IMR-90 (cell line): ENCODE measurements around the gene CCDC88C.

ENCODE experiments used
- BHLHE40 ChIP-seq: fragments of 150-350 bp; IDR thresholded peaks from 2 replicates; pipeline ENCODE4 v1.6.1; 2016; ENCODE audit warnings: mild to moderate bottlenecking, low read depth, low read length
- CHD1 ChIP-seq: IDR thresholded peaks from 2 replicates; pipeline ENCODE4 v1.6.1; 2012; ENCODE audit warnings: low read depth, low read length, improper control_type of control experiment
- CTCF ChIP-seq: conservative IDR thresholded peaks from 2 replicates; pipeline ENCODE4 v1.5.1; 2012; ENCODE audit warnings: mild to moderate bottlenecking, low read depth, low read length, improper control_type of control experiment
- ELK1 ChIP-seq: fragments of 150-350 bp; IDR thresholded peaks from 2 replicates; pipeline ENCODE4 v1.6.1; 2016; ENCODE audit warnings: low read depth, mild to moderate bottlenecking, low read length, moderate library complexity, borderline replicate concordance
- MAFK ChIP-seq: IDR thresholded peaks from 2 replicates; pipeline ENCODE4 v1.6.1; 2012; ENCODE audit warnings: low read depth, low read length, improper control_type of control experiment
- POLR2A ChIP-seq: IDR thresholded peaks from 2 replicates; pipeline ENCODE4 v1.6.1; 2012; ENCODE audit warnings: mild to moderate bottlenecking, low read depth, low read length
- RAD21 ChIP-seq: IDR thresholded peaks from 2 replicates; pipeline ENCODE4 v1.6.1; 2012; ENCODE audit warnings: low read length, improper control_type of control experiment
- RCOR1 ChIP-seq: IDR thresholded peaks from 2 replicates; pipeline ENCODE4 v1.6.1; 2012; ENCODE audit warnings: mild to moderate bottlenecking, low read length, improper control_type of control experiment; ENCODE audit not compliant: insufficient replicate concordance
- SMC3 ChIP-seq: fragments of 150-350 bp; IDR thresholded peaks from 2 replicates; pipeline ENCODE4 v1.6.1; 2016; ENCODE audit warnings: low read depth, mild to moderate bottlenecking, antibody characterized with exemption, low read length, moderate library complexity
- USF2 ChIP-seq: fragments of 150-350 bp; IDR thresholded peaks from 2 replicates; pipeline ENCODE4 v1.6.1; 2017; ENCODE audit warnings: mild to moderate bottlenecking, antibody characterized with exemption, low read length, low read depth

- no peak for TF ChIP-seq CTCF
- no peak for TF ChIP-seq ELK1
- no peak for TF ChIP-seq CHD1
- TF ChIP-seq RCOR1, result no peak
- TF ChIP-seq USF2, result no peak
- no peak for TF ChIP-seq POLR2A
- TF ChIP-seq SMC3, result no peak
- TF ChIP-seq MAFK, result no peak
- TF ChIP-seq BHLHE40, result no peak
- TF ChIP-seq RAD21, result no peak
Measured at GRCh38 chr14:91338379-91338778, 79.2 kb downstream of the CCDC88C start.
